ENCODE results near the gene RITA1.

The RITA1 gene

DNA sequence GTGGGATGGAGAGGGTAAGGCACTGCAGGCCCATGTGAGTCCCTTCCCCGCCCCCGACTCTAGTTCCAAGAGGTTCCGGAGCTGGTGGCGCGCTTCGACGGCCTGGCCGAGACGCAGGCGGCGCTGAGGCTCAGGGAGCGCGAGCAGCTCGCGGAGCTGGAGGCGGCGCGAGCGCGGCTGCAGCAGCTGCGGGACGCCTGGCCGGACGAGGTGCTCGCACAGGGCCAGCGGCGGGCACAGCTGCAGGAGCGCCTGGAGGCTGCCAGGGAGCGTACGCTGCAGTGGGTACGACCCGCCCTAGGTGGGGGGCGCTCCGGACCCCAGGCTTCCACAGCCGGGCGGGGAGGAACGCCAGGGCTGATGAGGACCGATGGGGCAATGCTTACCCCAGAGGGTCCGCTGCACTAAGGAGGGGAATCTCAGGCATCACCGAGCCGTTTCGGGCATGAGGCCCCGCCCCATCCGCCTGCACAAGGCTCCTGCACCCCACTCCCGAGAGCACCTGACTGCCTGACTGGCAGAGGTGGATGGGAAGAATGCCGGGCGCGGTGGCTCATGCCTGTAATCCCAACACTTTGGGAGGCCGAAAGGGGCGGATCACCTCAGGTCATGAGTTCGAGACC, 31.1 kb upstream of the RITA1 start:
- no peak for DNase-seq (ENCODE audit: low spot score)

GRCh38 chr12:113155060-113155459, 30.5 kb upstream of the RITA1 start:
- no peak for DNase-seq (ENCODE audit: low spot score)

- no peak for DNase-seq (ENCODE audit: low spot score)
Measured at GRCh38 chr12:113155646-113156045, 29.9 kb upstream of the RITA1 start.

DNA sequence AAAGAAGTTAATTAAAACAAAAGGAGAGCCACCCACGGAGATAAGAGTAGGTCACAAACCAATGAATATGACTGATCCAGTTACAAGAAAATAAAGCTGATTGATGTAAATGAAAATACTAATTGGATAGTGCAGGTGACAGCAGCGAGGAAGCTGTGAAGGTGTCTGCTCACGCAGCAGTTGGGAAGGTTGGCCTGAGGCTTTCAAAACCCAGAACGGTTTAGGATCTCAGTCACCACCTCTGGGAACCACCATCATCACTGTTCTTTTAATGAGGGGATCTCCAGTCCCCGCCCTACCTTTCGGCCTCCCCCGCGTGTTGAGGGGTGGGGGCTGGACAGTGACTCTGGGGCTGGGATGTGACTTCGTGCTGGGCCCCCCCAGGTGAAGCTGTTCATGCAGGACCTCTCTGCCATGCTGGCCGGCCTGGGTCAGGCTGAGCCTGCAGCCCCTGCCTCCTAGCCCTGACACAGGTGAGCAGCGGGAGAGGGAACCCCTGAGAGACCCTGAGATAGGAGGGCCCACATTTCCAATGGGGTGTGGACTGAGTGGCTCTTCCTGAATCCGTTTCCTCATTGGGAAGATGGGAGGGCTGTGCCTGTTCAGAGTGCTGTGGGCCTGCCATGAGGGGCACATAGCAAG, 28.2 kb upstream of the RITA1 start:
- no peak for DNase-seq (ENCODE audit: low spot score)

- DNase-seq (ENCODE audit: low spot score), result no peak
Measured at GRCh38 chr12:113158439-113159203, 26.9 kb upstream of the RITA1 start.

- DNase-seq (ENCODE audit: low spot score), result no peak
Measured at GRCh38 chr12:113159937-113160336, 25.6 kb upstream of the RITA1 start.

DNA sequence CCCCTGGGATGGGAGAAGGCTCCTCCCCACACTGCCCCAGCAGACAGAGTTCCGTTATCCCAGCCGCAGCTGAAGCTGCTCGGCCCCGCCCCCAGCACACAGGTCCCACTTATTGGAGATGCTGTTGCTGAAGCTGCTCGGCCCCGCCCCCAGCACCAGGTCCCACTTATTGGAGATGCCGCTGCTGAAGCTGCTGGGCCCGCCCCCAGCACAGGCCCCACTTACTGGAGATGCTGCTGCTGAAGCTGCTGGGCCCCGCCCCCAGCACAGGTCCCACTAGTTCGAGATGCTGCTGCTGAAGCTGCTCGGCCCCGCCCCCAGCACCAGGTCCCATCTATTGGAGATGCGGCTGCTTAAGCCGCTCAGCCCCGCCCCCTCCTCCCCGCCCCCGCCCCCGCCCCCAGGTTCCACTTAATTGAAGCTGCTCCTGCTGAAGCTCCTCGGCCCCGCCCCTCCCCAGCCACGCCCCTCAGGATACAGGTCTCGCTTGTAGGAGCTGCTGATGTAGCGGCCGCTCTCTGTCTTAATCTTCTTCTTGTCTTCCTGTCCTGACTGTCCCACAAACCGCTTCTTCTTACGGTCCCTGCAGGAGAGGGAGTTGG, 24.0 kb upstream of the RITA1 start:
- no peak for DNase-seq (ENCODE audit: low spot score)

GRCh38 chr12:113162102-113163029, 23.2 kb upstream of the RITA1 start:
- DNase-seq (ENCODE audit: low spot score), result no peak

GRCh38 chr12:113163030-113163360, 22.5 kb upstream of the RITA1 start:
- no peak for DNase-seq (ENCODE audit: low spot score)

DNA sequence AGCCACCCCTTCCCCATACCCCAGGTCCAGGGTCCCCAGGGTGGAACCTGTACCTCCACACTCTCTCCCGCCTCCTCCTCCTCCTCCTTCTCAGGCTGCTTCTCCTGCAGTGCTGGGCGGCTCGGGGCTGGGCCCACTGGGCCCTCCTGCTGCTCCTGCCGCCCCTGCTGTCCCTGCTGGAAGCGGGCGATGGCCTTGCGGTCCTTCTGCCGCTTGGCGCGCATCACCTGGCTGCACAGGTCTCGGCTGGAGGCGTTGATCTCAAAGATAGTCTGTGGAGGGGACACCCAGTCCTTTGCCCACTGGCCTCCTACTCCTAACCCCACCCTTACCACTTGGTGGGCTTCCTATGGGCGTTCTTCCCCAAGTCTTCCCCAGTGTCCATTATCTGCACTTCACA, 21.5 kb upstream of the RITA1 start:
- DNase-seq (ENCODE audit: low spot score), result no peak

- no peak for DNase-seq (ENCODE audit: low spot score)
Measured at GRCh38 chr12:113165521-113166450, 19.7 kb upstream of the RITA1 start.

GRCh38 chr12:113167868-113168267, 17.7 kb upstream of the RITA1 start:
- no peak for DNase-seq (ENCODE audit: low spot score)

GRCh38 chr12:113169697-113170096, 15.8 kb upstream of the RITA1 start:
- DNase-seq (ENCODE audit: low spot score), result no peak

GRCh38 chr12:113170457-113170856, 15.1 kb upstream of the RITA1 start:
- no peak for DNase-seq (ENCODE audit: low spot score)

DNA sequence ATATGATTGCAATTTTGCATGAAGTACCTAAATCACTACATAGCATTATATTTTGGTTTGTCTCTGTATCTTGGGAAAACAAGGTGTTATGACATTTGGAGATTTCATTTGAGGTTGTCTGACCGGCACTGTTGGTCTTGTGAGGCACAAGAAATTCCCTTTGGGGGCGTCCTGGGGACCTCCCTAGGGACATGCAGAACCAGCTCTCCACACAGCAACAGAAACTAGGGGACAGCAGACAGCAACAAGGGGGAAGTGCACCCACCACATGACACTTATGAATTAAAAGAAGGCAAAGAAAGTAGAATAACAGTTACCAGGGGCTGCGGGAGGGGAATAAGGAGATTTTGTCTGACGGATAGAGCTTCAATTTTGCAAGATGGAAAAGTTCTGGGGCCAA, 14.6 kb upstream of the RITA1 start:
- no peak for DNase-seq (ENCODE audit: low spot score)

DNA sequence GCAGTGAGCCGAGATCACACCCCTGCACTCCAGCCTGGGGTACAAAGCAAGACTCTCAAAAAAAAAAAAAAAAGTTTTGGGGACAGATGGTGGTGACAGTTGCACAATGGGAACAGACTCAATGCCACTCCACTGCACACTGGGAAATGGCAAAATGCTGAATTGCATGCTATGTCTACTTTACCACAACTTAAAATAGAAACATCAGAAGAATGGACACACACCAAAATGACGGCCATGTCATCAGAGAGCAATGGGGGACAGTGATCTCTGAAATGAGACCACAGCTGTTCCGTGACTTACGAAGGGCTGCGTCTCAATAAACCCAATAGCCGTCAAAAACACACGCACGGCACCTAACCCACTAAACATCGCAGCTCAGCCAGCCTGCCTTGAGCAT, 14.0 kb upstream of the RITA1 start:
- DNase-seq (ENCODE audit: low spot score), result no peak

GRCh38 chr12:113172185-113172584, 13.3 kb upstream of the RITA1 start:
- no peak for DNase-seq (ENCODE audit: low spot score)

- DNase-seq (ENCODE audit: low spot score), result no peak
Measured at GRCh38 chr12:113173081-113173698, 12.3 kb upstream of the RITA1 start.

- no peak for DNase-seq (ENCODE audit: low spot score)
Measured at GRCh38 chr12:113174461-113175384, 10.8 kb upstream of the RITA1 start.

Data from left forelimb (tissue), 1 donor.